Trophoblast cell (in vitro differentiated cells and primary cell): ENCODE results near the gene ID3.

Experiments used
- DNase-seq, 2 donors: peaks; one replicate each; pipeline ENCODE4 v3.0.0-alpha.2; 2016
- H2AFZ ChIP-seq: 2 replicates; pipeline ENCODE4 v1.6.1; 2013; ENCODE audit warnings: low read length, moderate library complexity, mild to moderate bottlenecking; ENCODE audit not compliant: insufficient read depth, poor library complexity
- H2AK5ac ChIP-seq: 2 replicates; pipeline ENCODE4 v1.6.1; 2013; ENCODE audit warnings: mild to moderate bottlenecking, low read length
- H2BK120ac ChIP-seq: 2 replicates; pipeline ENCODE4 v1.6.1; 2013; ENCODE audit warnings: low read length, mild to moderate bottlenecking, moderate library complexity; ENCODE audit not compliant: insufficient read depth, poor library complexity
- H2BK12ac ChIP-seq: 2 replicates; pipeline ENCODE4 v1.6.1; 2013; ENCODE audit warnings: mild to moderate bottlenecking, low read length, moderate library complexity
- H2BK5ac ChIP-seq: 2 replicates; pipeline ENCODE4 v1.6.1; 2013; ENCODE audit warnings: low read length, low read depth, moderate library complexity, mild to moderate bottlenecking; ENCODE audit not compliant: poor library complexity
- H3K14ac ChIP-seq: 2 replicates; pipeline ENCODE4 v1.6.1; 2013; ENCODE audit warnings: mild to moderate bottlenecking, low read length
- H3K18ac ChIP-seq: 2 replicates; pipeline ENCODE4 v1.6.1; 2013; ENCODE audit warnings: mild to moderate bottlenecking, low read length
- H3K23ac ChIP-seq: 2 replicates; pipeline ENCODE4 v1.6.1; 2013; ENCODE audit warnings: low read length
- H3K27ac ChIP-seq: 2 replicates; pipeline ENCODE4 v1.5.1; 2013; ENCODE audit warnings: low read depth, mild to moderate bottlenecking, inconsistent platforms, low read length, moderate library complexity
- H3K27me3 ChIP-seq: 2 replicates; pipeline ENCODE4 v1.6.1; 2013; ENCODE audit warnings: inconsistent platforms, mild to moderate bottlenecking, low read length, moderate library complexity; ENCODE audit not compliant: insufficient read depth
- H3K36me3 ChIP-seq, 2 experiments: 1 replicate in 1 of 2; 2 replicates in 1 of 2; pipeline ENCODE4 v1.6.1; 2013; ENCODE audit warnings: low read length in 2 of 2, mild to moderate bottlenecking in 2 of 2, moderate library complexity in 1 of 2; ENCODE audit not compliant: insufficient read depth in 2 of 2, control insufficient read depth in 1 of 2
- H3K4ac ChIP-seq: 2 replicates; pipeline ENCODE4 v1.6.1; 2013; ENCODE audit warnings: low read depth, mild to moderate bottlenecking, low read length, moderate library complexity
- H3K4me1 ChIP-seq, 2 experiments: 1 replicate in 1 of 2; 2 replicates in 1 of 2; pipeline ENCODE4 v1.6.1; 2013; ENCODE audit warnings: low read length in 2 of 2, mild to moderate bottlenecking in 2 of 2, moderate library complexity in 1 of 2; ENCODE audit not compliant: insufficient read depth in 2 of 2, control insufficient read depth in 1 of 2
- H3K4me2 ChIP-seq: 2 replicates; pipeline ENCODE4 v1.6.1; 2013; ENCODE audit warnings: inconsistent platforms, mild to moderate bottlenecking, low read length, moderate library complexity
- H3K4me3 ChIP-seq: 2 replicates; pipeline ENCODE4 v1.5.1; 2013; ENCODE audit warnings: mild to moderate bottlenecking, low read depth, low read length, inconsistent platforms
- H3K79me1 ChIP-seq: one replicate; pipeline ENCODE4 v1.6.1; 2013; ENCODE audit warnings: low read length
- H3K79me2 ChIP-seq: 2 replicates; pipeline ENCODE4 v1.6.1; 2013; ENCODE audit warnings: low read length, mild to moderate bottlenecking; ENCODE audit not compliant: control insufficient read depth, insufficient read depth, poor library complexity
- H3K9ac ChIP-seq: 2 replicates; pipeline ENCODE4 v1.6.1; 2013; ENCODE audit warnings: mild to moderate bottlenecking, low read length
- H3K9me3 ChIP-seq: 2 replicates; pipeline ENCODE4 v1.6.1; 2013; ENCODE audit warnings: low read depth, mild to moderate bottlenecking, control low read depth, inconsistent platforms, low read length; ENCODE audit not compliant: insufficient read depth
- H4K12ac ChIP-seq: 2 replicates; pipeline ENCODE4 v1.6.1; 2013; ENCODE audit warnings: low read depth, mild to moderate bottlenecking, low read length, moderate library complexity
- H4K8ac ChIP-seq: 2 replicates; pipeline ENCODE4 v1.6.1; 2013; ENCODE audit warnings: low read depth, mild to moderate bottlenecking, low read length, moderate library complexity
- H4K91ac ChIP-seq: one replicate; pipeline ENCODE4 v1.6.1; 2013; ENCODE audit warnings: low read depth, mild to moderate bottlenecking, low read length, moderate library complexity
- WGBS: extraction: QIAGEN DNeasy Blood & Tissue Kit; methylation state at CpG from one replicate; pipeline ENCODE4 v1.1.7; 2013; ENCODE audit warnings: missing lambda C conversion rate; ENCODE audit not compliant: insufficient read length, insufficient coverage; ENCODE audit errors: extremely low coverage; 5-methylcytosine and 5-hydroxymethylcytosine counted together

ID3 gene

DNA sequence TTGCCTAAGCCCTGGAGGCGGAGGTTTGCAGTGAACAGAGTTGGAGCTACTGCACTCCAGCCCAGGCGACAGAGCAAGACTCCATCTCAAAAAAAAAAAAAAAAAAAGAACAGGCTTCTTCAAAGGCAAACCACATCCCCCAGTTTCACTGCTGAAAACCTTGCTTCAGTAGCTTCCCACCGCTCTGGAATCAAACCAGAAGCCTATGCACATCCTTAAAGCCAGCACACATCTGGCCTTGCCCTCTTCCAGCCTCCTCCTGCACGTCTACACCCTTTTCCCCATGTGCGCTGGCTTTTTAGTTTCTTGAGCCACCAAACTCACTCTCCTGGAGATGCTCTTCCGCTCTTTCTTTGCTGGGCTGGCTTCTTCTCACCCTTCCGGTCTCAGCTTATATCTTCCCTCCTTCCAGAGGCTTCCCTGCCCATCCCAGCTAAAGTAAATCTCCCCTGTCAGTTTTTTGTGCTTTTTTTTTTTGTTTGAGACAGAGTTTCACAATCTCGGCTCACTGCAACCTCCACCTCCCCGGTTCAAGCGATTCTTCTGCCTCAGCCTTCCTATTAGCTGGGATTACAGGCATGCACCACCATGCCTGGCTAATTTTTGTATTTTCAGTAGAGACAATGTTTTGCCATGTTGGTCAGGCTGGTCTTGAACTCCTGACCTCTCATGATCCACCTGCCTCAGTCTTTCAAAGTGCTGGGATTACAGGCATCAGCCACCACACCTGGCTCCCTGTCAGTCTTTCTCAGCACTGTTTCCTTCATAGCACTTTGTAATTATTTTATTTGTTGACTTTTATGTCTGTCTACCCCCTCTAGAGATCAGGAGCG lies 42.0 kb upstream of the ID3 start:
- H3K23ac ChIP-seq, result no peak overlapping the region
- H3K18ac ChIP-seq, result no peak overlapping the region
- no CpG with 5 or more reads among the region's 11 CpGs for WGBS
- H4K91ac ChIP-seq, result peak overlapping the region; percentile 67
- peak overlapping the region; percentile 59 for H2AK5ac ChIP-seq
- H3K4ac ChIP-seq, result no peak overlapping the region
- H3K27ac ChIP-seq, result peak overlapping the region; percentile 7
- H3K14ac ChIP-seq, result peak overlapping the region; percentile 67
- H2BK120ac ChIP-seq, result peak overlapping the region; percentile 28
- H3K4me1 ChIP-seq, result peaks cover 30 to 40% of the 10 kb centered on the region in 2 experiments
- H4K12ac ChIP-seq, result no peak overlapping the region
- H2AFZ ChIP-seq, result no peak overlapping the region
- peaks cover 23% of the 10 kb centered on the region for H3K79me1 ChIP-seq
- no peaks in the 10 kb centered on the region for H3K9me3 ChIP-seq
- no peak overlapping the region for H2BK5ac ChIP-seq
- no peaks in the 10 kb centered on the region for H3K79me2 ChIP-seq
- H3K4me3 ChIP-seq, result no peak overlapping the region
- H3K27me3 ChIP-seq, result no peaks in the 10 kb centered on the region
- H2BK12ac ChIP-seq, result peak overlapping the region; percentile 63
- no peaks in the 10 kb centered on the region for H3K36me3 ChIP-seq
- no peak for DNase-seq
- no peak overlapping the region for H3K4me2 ChIP-seq
- no peak overlapping the region for H3K9ac ChIP-seq
- no peak overlapping the region for H4K8ac ChIP-seq

DNA sequence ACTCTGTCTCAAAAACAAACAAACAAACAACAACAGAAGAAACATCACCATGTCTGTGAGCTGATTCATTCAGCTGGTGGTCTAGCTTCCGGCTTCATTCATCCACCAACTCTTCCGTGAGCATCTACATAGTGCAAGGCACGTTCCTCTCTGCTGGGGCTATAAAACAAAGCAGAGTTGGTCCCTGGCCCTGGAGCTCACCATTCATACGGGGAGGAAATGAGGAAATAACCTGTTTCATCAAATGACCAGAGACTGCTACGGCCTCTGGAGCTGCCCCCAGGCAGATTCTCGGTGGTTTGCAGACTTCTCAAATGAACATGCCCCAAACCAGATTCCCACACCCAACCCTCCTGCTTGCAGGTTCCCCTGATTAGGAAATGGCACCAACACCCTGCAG lies 41.0 kb upstream of the ID3 start:
- peak; percentile 57 to 77 for DNase-seq
- H2AFZ ChIP-seq, result no peak overlapping the region
- H2BK5ac ChIP-seq, result peak overlapping the region; percentile 50
- H2BK120ac ChIP-seq, result peak overlapping the region; percentile 30
- H3K4me2 ChIP-seq, result no peak overlapping the region
- H3K4me3 ChIP-seq, result no peak overlapping the region
- H3K9ac ChIP-seq, result no peak overlapping the region
- peaks cover 25% of the 10 kb centered on the region for H3K79me1 ChIP-seq
- no peak overlapping the region for H4K12ac ChIP-seq
- peak overlapping the region; percentile 64 for H2AK5ac ChIP-seq
- H3K4me1 ChIP-seq, result peaks cover 32 to 42% of the 10 kb centered on the region in 2 experiments
- peak overlapping the region; percentile 60 for H4K91ac ChIP-seq
- no peak overlapping the region for H3K18ac ChIP-seq
- H4K8ac ChIP-seq, result no peak overlapping the region
- H3K14ac ChIP-seq, result no peak overlapping the region
- no peak overlapping the region for H3K4ac ChIP-seq
- peak overlapping the region; percentile 70 for H3K27ac ChIP-seq
- H3K9me3 ChIP-seq, result no peaks in the 10 kb centered on the region
- H3K23ac ChIP-seq, result no peak overlapping the region
- H3K36me3 ChIP-seq, result no peaks in the 10 kb centered on the region
- no CpG with 5 or more reads among the region's 6 CpGs for WGBS
- H3K27me3 ChIP-seq, result no peaks in the 10 kb centered on the region
- peak overlapping the region; percentile 41 for H2BK12ac ChIP-seq
- no peaks in the 10 kb centered on the region for H3K79me2 ChIP-seq

DNA sequence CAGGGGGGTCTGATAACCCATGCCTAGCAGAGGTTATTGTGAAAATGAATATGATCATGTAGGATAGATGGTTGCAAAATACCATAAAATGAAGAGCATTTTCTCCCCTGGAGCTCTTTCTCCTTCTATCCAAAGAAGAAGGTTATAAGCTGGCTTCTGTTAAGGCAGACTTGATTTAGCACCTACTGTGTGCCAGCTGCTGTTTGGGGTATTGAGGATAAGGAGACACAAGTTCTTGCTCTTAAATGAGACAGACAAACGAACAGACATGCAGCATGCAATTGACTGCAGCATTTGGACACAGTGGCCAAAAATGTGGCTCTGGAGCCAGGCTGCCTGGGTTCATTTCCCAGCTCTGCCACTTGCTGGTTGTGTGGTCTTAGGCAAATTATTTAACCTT lies 39.8 kb upstream of the ID3 start:
- Histone ChIP-seq H3K27ac (peak overlapping the region; percentile 59), H3K79me2 (no peaks in the 10 kb centered on the region), H2AK5ac (peak overlapping the region; percentile 27), H2BK120ac (peak overlapping the region; percentile 18), H4K8ac (no peak overlapping the region), H3K9me3 (no peaks in the 10 kb centered on the region), H3K79me1 (peaks cover 28% of the 10 kb centered on the region), H3K4me3 (no peak overlapping the region), H3K9ac (no peak overlapping the region), H3K14ac (no peak overlapping the region), H2BK5ac (peak overlapping the region; percentile 70), H3K36me3 (no peaks in the 10 kb centered on the region), H3K23ac (no peak overlapping the region), H3K27me3 (no peaks in the 10 kb centered on the region), H3K4ac (no peak overlapping the region), H4K12ac (no peak overlapping the region), H3K4me1 (peaks cover 37 to 49% of the 10 kb centered on the region in 2 experiments), H3K18ac (no peak overlapping the region), H3K4me2 (peak overlapping the region; percentile 20), H2AFZ (no peak overlapping the region), H2BK12ac (peak overlapping the region; percentile 33), H4K91ac (peak overlapping the region; percentile 41)
- WGBS, result no CpG with 5 or more reads among the region's 1 CpG
- no peak for DNase-seq

GRCh38 chr1:23598424-23598823 lies 39.1 kb upstream of the ID3 start:
- no CpG with 5 or more reads among the region's 8 CpGs for WGBS
- no peak overlapping the region for H2AK5ac ChIP-seq
- H3K4me2 ChIP-seq, result peak overlapping the region; percentile 20

More at GRCh38 chr1:23598424-23598823, 39.1 kb upstream of the ID3 start:
- Histone ChIP-seq H2BK12ac (no peak overlapping the region), H3K18ac (no peak overlapping the region), H4K8ac (no peak overlapping the region), H3K9ac (no peak overlapping the region), H3K4me3 (no peak overlapping the region), H2BK120ac (no peak overlapping the region), H3K79me1 (peaks cover 26% of the 10 kb centered on the region), H3K79me2 (no peaks in the 10 kb centered on the region), H3K4ac (peak overlapping the region; percentile 31), H3K4me1 (peaks cover 42 to 55% of the 10 kb centered on the region in 2 experiments), H3K27ac (peak overlapping the region; percentile 82), H3K36me3 (no peaks in the 10 kb centered on the region), H3K23ac (no peak overlapping the region), H2BK5ac (peak overlapping the region; percentile 77), H4K12ac (no peak overlapping the region), H3K9me3 (no peaks in the 10 kb centered on the region), H3K27me3 (no peaks in the 10 kb centered on the region), H3K14ac (peak overlapping the region; percentile 32), H4K91ac (peak overlapping the region; percentile 66), H2AFZ (no peak overlapping the region)
- DNase-seq, result no peak
